Upper lobe of left lung (tissue), 6 donors: Measurements from ENCODE around the gene TRIM72. TPM values are rescaled to one million over a fixed set of nuclear protein-coding genes. Genes with fewer than 3 reads are reported as not detected.
"Not testable (repeated sequence)": the region's sequence is repeated elsewhere in the genome, so short reads cannot be mapped to it uniquely, and the experiment has no call there.

Source experiments
- ATAC-seq, 2 donors: fragments of 200-7000 bp; cut with Tn5 transposase; one replicate each; pipeline ENCODE4 v1.9.1; 2022; ENCODE audit warnings: mild to moderate bottlenecking in 2 of 2, moderate library complexity in 2 of 2; ENCODE audit not compliant: low FRiP score in 2 of 2
- DNase-seq, 2 donors: peaks; one replicate each; pipeline ENCODE4 v3.0.0-alpha.2; 2019 to 2020
- H3K27ac ChIP-seq, 4 donors: fragments of 200-600 bp; sonication (generic); one replicate each; pipeline ENCODE4 v1.5.1; 2016 to 2019
- H3K27me3 ChIP-seq, 4 donors: fragments of 200-600 bp; sonication (generic); one replicate each; pipeline ENCODE4 v1.5.1; 2017 to 2019
- H3K36me3 ChIP-seq, 4 donors: fragments of 200-600 bp; sonication (generic); one replicate each; pipeline ENCODE4 v1.5.1; 2016 to 2019
- H3K4me1 ChIP-seq, 4 donors: fragments of 200-600 bp; sonication (generic); one replicate each; pipeline ENCODE4 v1.5.1; 2018 to 2019
- H3K4me3 ChIP-seq, 4 donors: fragments of 200-600 bp; sonication (generic); one replicate each; pipeline ENCODE4 v1.5.1; 2017 to 2019; ENCODE audit warnings: mild to moderate bottlenecking in 2 of 4, moderate library complexity in 1 of 4
- H3K9me3 ChIP-seq, 4 donors: fragments of 200-600 bp; sonication (generic); one replicate each; pipeline ENCODE4 v1.5.1; 2018 to 2019
- EP300 ChIP-seq, 4 donors: sonication (generic); formaldehyde crosslinking; IDR thresholded peaks; one replicate each; pipeline ENCODE4 v1.5.1; 2017; ENCODE audit warnings: antibody characterized with exemption in 4 of 4, control low read depth in 2 of 4
- POLR2A ChIP-seq, 4 donors: fragments of 450-650 bp; IDR thresholded peaks; one replicate each; pipeline ENCODE4 v1.5.1; 2016 to 2017; ENCODE audit warnings: antibody characterized with exemption in 4 of 4, mild to moderate bottlenecking in 2 of 4
- POLR2AphosphoS5 ChIP-seq, 2 donors: sonication (generic); formaldehyde crosslinking; IDR thresholded peaks; one replicate each; pipeline ENCODE4 v1.5.1; 2017; ENCODE audit warnings: antibody characterized with exemption in 2 of 2
- WGBS, 2 donors: methylation state at CpG; one replicate each; pipeline ENCODE4 v1.1.5; 2017 to 2018; 5-methylcytosine and 5-hydroxymethylcytosine counted together
- total RNA-seq, 6 donors: library from RNA; depleted of rRNA in 4 of 6; stranded (reverse); fragments of >200 nt in 4 of 6; gene quantifications; one replicate each; pipeline versions ENCODE4 v1.1.0 to v1.2.1, GENCODE V29; 2016 to 2021
- TF ChIP-seq, protein P1 (sequence below), 6 experiments: fragments of 450-650 bp in 4 of 6; fragments of 200-600 bp in 2 of 6; sonication (generic) in 2 of 6; IDR thresholded peaks; one replicate each; pipeline ENCODE4 v1.5.1; 2016 to 2019; ENCODE audit warnings: antibody characterized with exemption in 6 of 6
- donor health status: DM: no; HTN: no; CAD: no; lungs with moderate emphysema.
- donor health status: DM: no; HTN: yes; CAD: no; lungs with severe emphysema.

TRIM72 gene
- total RNA-seq, 6 donors from 2014 or later = 0.27 TPM; not detected in 5

DNA sequence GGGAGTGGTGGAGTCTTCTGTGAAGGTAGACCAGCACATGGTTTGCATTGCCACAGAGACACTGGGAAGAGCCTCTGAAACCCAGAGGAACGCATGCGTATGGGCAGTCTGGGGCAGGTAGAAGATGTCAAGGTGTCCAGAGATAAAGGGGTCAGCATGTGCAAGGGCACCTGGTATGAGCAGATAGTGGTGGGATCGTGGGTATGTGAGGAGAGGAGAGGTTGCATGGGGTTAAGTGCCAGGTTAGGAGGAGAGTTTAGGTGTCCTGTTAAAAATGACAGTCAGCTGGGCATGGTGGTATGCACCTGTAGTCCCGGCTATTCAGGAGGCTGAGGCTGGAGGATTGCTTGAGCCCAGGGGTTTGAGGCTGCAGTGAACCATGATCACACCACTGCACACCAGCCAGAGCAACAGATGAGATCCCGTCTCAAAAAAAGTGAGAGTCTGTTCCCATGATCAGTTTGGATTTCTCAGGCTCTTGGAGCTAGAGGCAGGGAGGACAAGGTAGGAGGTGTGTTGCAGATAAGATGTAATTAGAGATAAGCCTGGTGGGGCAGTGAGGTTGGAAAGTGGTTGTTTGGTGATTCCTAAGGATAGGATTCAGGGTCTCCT lies 14.4 kb upstream of the TRIM72 start:
- no peaks in the 10 kb centered on the region for H3K9me3 ChIP-seq
- no peak for TF ChIP-seq POLR2AphosphoS5 (IDR thresholded peaks at IDR 0.05)
- TF ChIP-seq, protein P1, sequence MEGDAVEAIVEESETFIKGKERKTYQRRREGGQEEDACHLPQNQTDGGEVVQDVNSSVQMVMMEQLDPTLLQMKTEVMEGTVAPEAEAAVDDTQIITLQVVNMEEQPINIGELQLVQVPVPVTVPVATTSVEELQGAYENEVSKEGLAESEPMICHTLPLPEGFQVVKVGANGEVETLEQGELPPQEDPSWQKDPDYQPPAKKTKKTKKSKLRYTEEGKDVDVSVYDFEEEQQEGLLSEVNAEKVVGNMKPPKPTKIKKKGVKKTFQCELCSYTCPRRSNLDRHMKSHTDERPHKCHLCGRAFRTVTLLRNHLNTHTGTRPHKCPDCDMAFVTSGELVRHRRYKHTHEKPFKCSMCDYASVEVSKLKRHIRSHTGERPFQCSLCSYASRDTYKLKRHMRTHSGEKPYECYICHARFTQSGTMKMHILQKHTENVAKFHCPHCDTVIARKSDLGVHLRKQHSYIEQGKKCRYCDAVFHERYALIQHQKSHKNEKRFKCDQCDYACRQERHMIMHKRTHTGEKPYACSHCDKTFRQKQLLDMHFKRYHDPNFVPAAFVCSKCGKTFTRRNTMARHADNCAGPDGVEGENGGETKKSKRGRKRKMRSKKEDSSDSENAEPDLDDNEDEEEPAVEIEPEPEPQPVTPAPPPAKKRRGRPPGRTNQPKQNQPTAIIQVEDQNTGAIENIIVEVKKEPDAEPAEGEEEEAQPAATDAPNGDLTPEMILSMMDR (IDR thresholded peaks at IDR 0.05) = no peak
- no peak for TF ChIP-seq EP300 (IDR thresholded peaks at IDR 0.05)
- TF ChIP-seq POLR2A (IDR thresholded peaks at IDR 0.05) = no peak
- no peaks in the 10 kb centered on the region for H3K27me3 ChIP-seq
- no peak overlapping the region for H3K4me3 ChIP-seq
- 93% methylated on average over 5 of the region's 5 CpGs for WGBS, 2 donors
- DNase-seq = no peak
- no peak for ATAC-seq
- H3K4me1 ChIP-seq = peaks cover 10 to 32% (median 18%) of the 10 kb centered on the region in 4 donors
- H3K36me3 ChIP-seq = peaks cover 2 to 36% (median 15%) of the 10 kb centered on the region in 4 donors
- no peak overlapping the region for H3K27ac ChIP-seq

DNA sequence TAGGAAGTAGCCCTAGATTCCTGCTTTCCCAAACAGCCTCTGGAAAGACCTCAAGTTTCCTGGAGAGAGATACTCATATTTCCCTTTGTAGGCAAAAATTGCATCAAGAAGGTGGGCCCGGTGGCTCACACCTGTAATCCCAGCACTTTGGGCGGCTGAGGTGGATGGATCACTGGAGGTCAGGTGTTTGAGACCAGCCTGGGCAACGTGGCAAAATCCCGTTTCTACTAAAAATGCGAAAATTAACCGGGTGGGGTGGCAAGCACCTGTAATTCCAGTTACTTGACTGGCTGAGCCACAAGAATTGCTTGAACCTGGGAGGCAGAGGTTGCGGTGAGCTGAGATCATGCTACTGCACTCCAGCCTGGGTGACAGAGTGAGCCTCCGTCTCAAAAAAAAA lies 13.8 kb upstream of the TRIM72 start:
- DNase-seq, ATAC-seq, H3K4me3 ChIP-seq, H3K27me3 ChIP-seq, H3K9me3 ChIP-seq, H3K27ac ChIP-seq: not testable (repeated sequence)
- Histone ChIP-seq H3K36me3 (peaks cover 0 to 30% (median 11%) of the 10 kb centered on the region in 4 donors), H3K4me1 (peaks cover 10 to 32% (median 18%) of the 10 kb centered on the region in 4 donors)
- WGBS, 2 donors = 87 to 91% methylated on average over 8 of the region's 8 CpGs

DNA sequence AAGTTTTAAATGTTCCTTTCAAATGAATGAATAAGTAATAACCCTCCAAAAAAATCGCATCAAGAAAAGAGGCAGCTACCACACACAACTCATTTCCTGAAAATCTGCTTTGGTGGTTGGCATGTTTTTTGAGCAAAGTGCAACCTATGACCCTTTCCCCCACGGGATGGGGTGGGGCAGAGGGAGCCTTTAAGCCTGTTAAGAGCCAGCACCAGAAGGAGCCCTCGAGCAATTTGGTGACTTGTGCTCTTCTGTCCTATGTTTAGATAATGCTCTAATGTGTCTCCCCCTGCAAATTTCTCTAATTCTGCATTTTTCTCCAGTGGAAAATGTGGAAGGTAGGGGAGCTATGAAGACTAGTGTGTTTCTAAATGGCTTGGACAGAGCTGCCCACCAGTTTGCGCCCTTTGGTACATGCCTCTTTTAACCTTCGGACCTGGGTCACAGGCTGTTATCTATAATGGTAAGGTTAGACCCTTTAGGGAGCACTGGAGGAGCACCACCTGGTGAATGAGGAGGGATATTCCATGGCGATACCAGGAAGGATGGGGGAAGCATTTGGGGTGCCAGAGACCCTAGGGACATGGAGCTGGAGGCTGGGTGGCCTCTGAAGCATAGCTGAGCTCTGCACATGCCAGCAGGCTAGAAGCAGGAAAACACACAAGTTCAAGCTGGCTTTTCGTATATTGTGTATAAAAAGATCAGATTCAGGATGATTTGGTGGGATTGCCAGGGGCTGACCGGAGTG lies 12.9 kb upstream of the TRIM72 start:
- WGBS, 2 donors = 57 to 65% methylated on average over 8 of the region's 8 CpGs
- peak in 1 of 2 donors; percentile 37 for DNase-seq
- peak overlapping the region; percentile 73 to 90 (median 88) for H3K27ac ChIP-seq

DNA sequence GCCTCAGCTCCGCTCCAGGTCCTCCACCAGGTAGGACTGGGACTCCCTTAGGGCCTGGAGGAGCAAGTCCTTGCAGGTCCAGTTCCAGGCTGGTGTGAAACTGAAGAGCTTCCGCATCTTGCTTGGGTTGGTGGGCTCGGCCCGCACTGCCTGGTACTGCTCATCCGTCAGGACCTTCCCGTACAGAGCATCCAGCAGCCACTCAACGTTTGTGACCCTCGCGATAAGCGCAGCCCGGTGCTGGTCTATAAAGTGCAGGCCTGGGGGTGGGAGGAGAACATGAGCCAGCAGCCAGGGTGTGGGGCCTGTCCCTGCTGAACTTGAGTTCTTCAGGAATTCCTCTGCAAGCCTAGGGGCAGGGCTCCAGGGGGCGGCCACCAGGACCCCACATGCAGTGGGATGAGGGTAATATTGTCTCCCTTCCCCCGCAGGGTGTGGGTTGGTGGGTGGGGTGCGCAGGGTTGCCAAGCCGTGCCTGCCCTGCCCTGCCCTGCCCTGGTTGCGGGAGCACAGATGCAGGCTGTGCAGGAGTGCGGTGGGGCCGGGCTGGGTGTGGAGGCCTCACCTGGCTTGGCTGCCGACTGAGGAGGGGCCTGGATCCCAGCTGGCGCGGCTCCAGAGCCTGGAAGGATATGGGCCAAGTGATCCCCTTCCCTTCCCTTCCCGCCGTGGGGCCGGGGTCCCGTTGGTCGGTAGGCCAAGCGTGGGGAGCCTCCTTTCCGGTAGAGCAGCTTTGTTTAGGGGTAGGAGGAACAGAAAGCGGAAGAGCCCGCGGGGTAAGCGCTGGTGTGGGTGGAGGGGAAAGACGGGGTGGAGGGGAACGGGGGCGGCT lies 12.1 kb upstream of the TRIM72 start:
- H3K27ac ChIP-seq = peak overlapping the region; percentile 73 to 90 (median 88)
- H3K4me1 ChIP-seq = peaks cover 10 to 32% (median 18%) of the 10 kb centered on the region in 4 donors
- WGBS, 2 donors = 23% methylated on average over 8 to 29 of the region's 35 CpGs
- no peaks in the 10 kb centered on the region for H3K27me3 ChIP-seq
- no peaks in the 10 kb centered on the region for H3K9me3 ChIP-seq
- H3K36me3 ChIP-seq = peaks cover 0 to 13% (median 0%) of the 10 kb centered on the region in 4 donors
- peak; percentile 42 to 88 for DNase-seq
- peak overlapping the region; percentile 66 to 97 (median 88) for H3K4me3 ChIP-seq
- peak; percentile 80 to 81 for ATAC-seq
- TF ChIP-seq, protein P1 (IDR thresholded peaks at IDR 0.05) = no peak

More for the DNA sequence above, 12.9 kb upstream of the TRIM72 start:
- Histone ChIP-seq H3K4me3 (peak overlapping the region in 3 of 4 donors; percentile 66 to 96 (median 80)), H3K27me3 (no peaks in the 10 kb centered on the region), H3K4me1 (peaks cover 10 to 32% (median 18%) of the 10 kb centered on the region in 4 donors), H3K36me3 (peaks cover 0 to 21% (median 3%) of the 10 kb centered on the region in 4 donors), H3K9me3 (no peaks in the 10 kb centered on the region)
- TF ChIP-seq POLR2AphosphoS5 (IDR thresholded peaks at IDR 0.05) (no peak), EP300 (IDR thresholded peaks at IDR 0.05) (no peak), POLR2A (IDR thresholded peaks at IDR 0.05) (no peak)
- TF ChIP-seq, protein P1 (IDR thresholded peaks at IDR 0.05) = no peak
- peak in 1 of 2 donors; percentile 20 for ATAC-seq
